Activated CD8-positive, alpha-beta T cell treated with anti-CD3 and anti-CD28 coated beads for 36 hours (primary cell): ENCODE measurements around the gene TAF5L. TPM values are rescaled to one million over a fixed set of nuclear protein-coding genes. Genes with fewer than 3 reads are reported as not detected.

ENCODE experiments used
- ATAC-seq: fragments of 200-7000 bp; cut with Tn5 transposase; one replicate; pipeline ENCODE4 v1.10.0; 2021; ENCODE audit warnings: mild to moderate bottlenecking, moderate library complexity
- CTCF ChIA-PET: fragments of 350-600 bp; sonication (Branson Sonifier 250); formaldehyde crosslinking; loops from one replicate; lab custom pipeline; 2021; ENCODE audit warnings: antibody characterized with exemption; lab: Charles Lee
- POLR2A ChIA-PET: fragments of 350-600 bp; sonication (Branson Sonifier 250); formaldehyde crosslinking; loops from one replicate; lab custom pipeline; 2021; ENCODE audit warnings: antibody characterized with exemption; lab: Charles Lee
- DNase-seq: peaks from one replicate; pipeline ENCODE4 v3.0.0-alpha.2; 2020
- H3K27ac Mint-ChIP-seq: one replicate; pipeline ENCODE4 v1.8.0; 2021; ENCODE audit warnings: mild to moderate bottlenecking, mixed read lengths
- H3K27me3 Mint-ChIP-seq: one replicate; pipeline ENCODE4 v1.8.0; 2021; ENCODE audit warnings: mixed read lengths
- H3K36me3 Mint-ChIP-seq: one replicate; pipeline ENCODE4 v1.8.0; 2021; ENCODE audit warnings: low read depth, mixed read lengths
- H3K4me1 Mint-ChIP-seq: one replicate; pipeline ENCODE4 v1.8.0; 2021; ENCODE audit warnings: low read depth, mixed read lengths
- H3K4me3 Mint-ChIP-seq: one replicate; pipeline ENCODE4 v1.8.0; 2021; ENCODE audit warnings: mild to moderate bottlenecking, moderate library complexity, mixed read lengths
- H3K9me3 Mint-ChIP-seq: one replicate; pipeline ENCODE4 v1.8.0; 2021; ENCODE audit warnings: mixed read lengths
- CTCF ChIP-seq: fragments of 200-600 bp; IDR thresholded peaks from one replicate; pipeline ENCODE4 v1.8.0; 2022; ENCODE audit warnings: antibody characterized with exemption, mild to moderate bottlenecking
- intact Hi-C: fragments of 100-400 bp; cut with micrococcal nuclease; formaldehyde crosslinking; loops from one replicate; pipeline ENCODE4 v1.10.0; 2022
- total RNA-seq, 2 experiments: library from RNA; stranded (reverse); gene quantifications; one replicate each; pipeline ENCODE4 v1.2.3, GENCODE V29; 2021

The TAF5L gene
- total RNA-seq, 2 experiments from 2014 or later: 17.7 to 19.5 TPM

GRCh38 chr1:229653420-229653819 is 27.5 kb upstream of the TAF5L start:
- TF ChIP-seq CTCF: no peak
- H3K4me3 Mint-ChIP-seq: no peak overlapping the region
- ChIA-PET CTCF (no interaction called here), POLR2A (no interaction called here)
- H3K36me3 Mint-ChIP-seq: peaks cover 40% of the 10 kb centered on the region
- peaks cover 8% of the 10 kb centered on the region for H3K4me1 Mint-ChIP-seq
- DNase-seq (no peak), ATAC-seq (no peak)
- H3K9me3 Mint-ChIP-seq: no peaks in the 10 kb centered on the region
- intact Hi-C loops: no loop called here
- H3K27ac Mint-ChIP-seq: no peak overlapping the region
- H3K27me3 Mint-ChIP-seq: no peaks in the 10 kb centered on the region

- ChIA-PET POLR2A (no interaction called here), CTCF (interaction anchor here (2.7 kb wide), 1 partner anchor 10 kb away, joined by 8 read pairs; no protein-coding TSS in a partner anchor)
- H3K36me3 Mint-ChIP-seq: peaks cover 44% of the 10 kb centered on the region
Measured at GRCh38 chr1:229651546-229651945, 25.6 kb upstream of the TAF5L start.

GRCh38 chr1:229650045-229650444 is 24.1 kb upstream of the TAF5L start:
- TF ChIP-seq CTCF: no peak
- Mint-ChIP-seq H3K27me3 (no peaks in the 10 kb centered on the region), H3K4me3 (no peak overlapping the region), H3K27ac (no peak overlapping the region), H3K36me3 (peaks cover 45% of the 10 kb centered on the region), H3K9me3 (no peaks in the 10 kb centered on the region), H3K4me1 (no peaks in the 10 kb centered on the region)
- DNase-seq (no peak), ATAC-seq (no peak)
- intact Hi-C loops: no loop called here
- POLR2A ChIA-PET: no interaction called here
- CTCF ChIA-PET: interaction anchor here (1.0 to 1.6 kb wide), 3 partner anchors 10 to 15 kb away, joined by 4 to 5 read pairs (median 4); no protein-coding TSS in a partner anchor

More at GRCh38 chr1:229651546-229651945, 25.6 kb upstream of the TAF5L start:
- H3K27ac Mint-ChIP-seq: no peak overlapping the region
- H3K4me1 Mint-ChIP-seq: no peaks in the 10 kb centered on the region
- no peak for TF ChIP-seq CTCF
- no peaks in the 10 kb centered on the region for H3K9me3 Mint-ChIP-seq
- no peaks in the 10 kb centered on the region for H3K27me3 Mint-ChIP-seq
- H3K4me3 Mint-ChIP-seq: no peak overlapping the region
- ATAC-seq: no peak
- no peak for DNase-seq
- intact Hi-C loops: no loop called here

GRCh38 chr1:229648406-229648805 is 22.5 kb upstream of the TAF5L start:
- POLR2A ChIA-PET: interaction anchor here (1.9 kb wide), 1 partner anchor 24 kb away, joined by 5 read pairs; no protein-coding TSS in a partner anchor
- no peak overlapping the region for H3K27ac Mint-ChIP-seq
- CTCF ChIA-PET: interaction anchor here (1.1 to 1.6 kb wide), 3 partner anchors 9 to 14 kb away, joined by 3 to 5 read pairs (median 4); no protein-coding TSS in a partner anchor
- TF ChIP-seq CTCF: no peak
- intact Hi-C loops: no loop called here
- no peaks in the 10 kb centered on the region for H3K9me3 Mint-ChIP-seq
- peaks cover 48% of the 10 kb centered on the region for H3K36me3 Mint-ChIP-seq
- no peak overlapping the region for H3K4me3 Mint-ChIP-seq
- DNase-seq (no peak), ATAC-seq (no peak)
- no peaks in the 10 kb centered on the region for H3K4me1 Mint-ChIP-seq
- H3K27me3 Mint-ChIP-seq: no peaks in the 10 kb centered on the region

GRCh38 chr1:229645324-229645993 is 19.5 kb upstream of the TAF5L start:
- Mint-ChIP-seq H3K27ac (no peak overlapping the region), H3K4me1 (peaks cover 4% of the 10 kb centered on the region), H3K9me3 (no peaks in the 10 kb centered on the region), H3K4me3 (no peak overlapping the region), H3K27me3 (no peaks in the 10 kb centered on the region), H3K36me3 (peaks cover 45% of the 10 kb centered on the region)
- POLR2A ChIA-PET: interaction anchor here (0.6 kb wide), 1 partner anchor 237 kb away, joined by 3 read pairs; no protein-coding TSS in a partner anchor
- DNase-seq (no peak), ATAC-seq (no peak)
- TF ChIP-seq CTCF: no peak
- CTCF ChIA-PET: no interaction called here
- intact Hi-C loops: no loop called here
